HCT116 (cell line): Measurements from ENCODE around the gene PRRG2. TPM values are rescaled to one million over a fixed set of nuclear protein-coding genes. Genes with fewer than 3 reads are reported as not detected.

ENCODE experiments used
- ATAC-seq: fragments of 200-7000 bp; cut with Tn5 transposase; 2 replicates; pipeline ENCODE4 v1.9.1; 2020; ENCODE audit warnings: mild to moderate bottlenecking, moderate library complexity
- BruUV-seq: library from RNA; stranded (reverse); fragments of 400-500 nt; replicated peaks from 2 replicates; lab custom pipeline; 2021; lab: Mats Ljungman, UMichigan
- CTCF ChIA-PET: fragments of 300-600 bp; sonication (Branson Sonifier 250); formaldehyde crosslinking; loops from one replicate; lab custom pipeline; 2021; ENCODE audit warnings: antibody characterized with exemption; lab: Charles Lee
- POLR2A ChIA-PET: fragments of 300-600, 350-600 bp; sonication (Branson Sonifier 250); formaldehyde crosslinking; loops from one replicate; lab custom pipeline; 2021; ENCODE audit warnings: antibody characterized with exemption; lab: Charles Lee
- RAD21 ChIA-PET, 2 experiments: fragments of 300-600 bp; sonication (Branson Sonifier 250); formaldehyde crosslinking; loops; one replicate each; lab custom pipeline; 2023; ENCODE audit warnings: low total read pairs in 2 of 2; ENCODE audit not compliant: uncharacterized antibody in 2 of 2, unreplicated experiment in 2 of 2, low non-redundant PET in 1 of 2; lab: Charles Lee
- DNase-seq: peaks from one replicate; pipeline ENCODE4 v3.0.0-alpha.2; 2010; ENCODE audit warnings: low read depth, low spot score
- H2AFZ ChIP-seq: fragments of 200-600 bp; shearing (Covaris generic), sonication (generic); 2 replicates; pipeline ENCODE4 v1.6.1; 2017; ENCODE audit warnings: low read depth, mixed run types, mixed read lengths, antibody characterized with exemption, low read length; ENCODE audit not compliant: poor library complexity, severe bottlenecking
- H3K27ac ChIP-seq: 2 replicates; pipeline ENCODE4 v1.5.1; 2012; ENCODE audit warnings: low read depth, low read length
- H3K27me3 ChIP-seq: fragments of 200-600 bp; sonication (generic); 2 replicates; pipeline ENCODE4 v1.6.1; 2016; ENCODE audit warnings: mixed run types, low read length, mixed read lengths; ENCODE audit not compliant: insufficient read depth
- H3K36me3 ChIP-seq, 2 experiments: fragments of 200-500 bp in 1 of 2; fragments of 200-600 bp in 1 of 2; sonication (Bioruptor generic) in 1 of 2; sonication (generic) in 1 of 2; 2 replicates each; pipeline versions ENCODE4 v1.5.1 to v1.6.1; 2014 to 2016; ENCODE audit warnings: low read length in 2 of 2, inconsistent platforms in 1 of 2, mixed read lengths in 1 of 2, mixed run types in 1 of 2; ENCODE audit not compliant: insufficient read depth in 2 of 2, control insufficient read depth in 1 of 2
- H3K4me1 ChIP-seq, 2 experiments: fragments of 200-600 bp in 1 of 2; sonication (generic) in 1 of 2; 2 replicates each; pipeline versions ENCODE4 v1.5.1 to v1.6.1; 2012 to 2017; ENCODE audit warnings: low read length in 2 of 2, inconsistent platforms in 1 of 2, mild to moderate bottlenecking in 1 of 2, mixed read lengths in 1 of 2, mixed run types in 1 of 2, moderate library complexity in 1 of 2; ENCODE audit not compliant: insufficient read depth in 2 of 2, control insufficient read depth in 1 of 2
- H3K4me2 ChIP-seq: fragments of 200-600 bp; sonication (generic); 2 replicates; pipeline ENCODE4 v1.6.1; 2017; ENCODE audit warnings: mixed run types, low read length, mixed read lengths
- H3K4me3 ChIP-seq, 2 experiments: fragments of 200-600 bp in 1 of 2; sonication (generic) in 1 of 2; replicated peaks in 1 of 2; 2 replicates each; pipeline ENCODE4 v1.5.1; 2011 to 2016; ENCODE audit warnings: low read length in 2 of 2, control low read depth in 1 of 2, low read depth in 1 of 2, mild to moderate bottlenecking in 1 of 2, mixed read lengths in 1 of 2, mixed run types in 1 of 2
- H3K79me2 ChIP-seq: fragments of 200-600 bp; sonication (generic); 2 replicates; pipeline ENCODE4 v1.6.1; 2017; ENCODE audit warnings: mild to moderate bottlenecking, mixed run types, low read length, moderate library complexity, mixed read lengths; ENCODE audit not compliant: insufficient read depth
- H3K9ac ChIP-seq: fragments of 200-600 bp; sonication (generic); 2 replicates; pipeline ENCODE4 v1.6.1; 2016; ENCODE audit warnings: low read length, mixed read lengths
- H3K9me2 ChIP-seq: fragments of 200-600 bp; sonication (generic), shearing (Covaris generic); 2 replicates; pipeline ENCODE4 v1.6.1; 2017; ENCODE audit warnings: mixed run types, mild to moderate bottlenecking, moderate library complexity; ENCODE audit not compliant: insufficient read depth
- H3K9me3 ChIP-seq, 2 experiments: fragments of 200-500 bp in 1 of 2; fragments of 200-600 bp in 1 of 2; sonication (Bioruptor generic) in 1 of 2; sonication (generic) in 1 of 2; 2 replicates each; pipeline ENCODE4 v1.6.1; 2014 to 2017; ENCODE audit warnings: low read length in 2 of 2, mixed read lengths in 2 of 2, inconsistent platforms in 1 of 2, low read depth in 1 of 2, mild to moderate bottlenecking in 1 of 2, mixed run types in 1 of 2, moderate library complexity in 1 of 2; ENCODE audit not compliant: control insufficient read depth in 1 of 2, insufficient read depth in 1 of 2
- H4K20me1 ChIP-seq: fragments of 200-600 bp; sonication (generic), shearing (Covaris generic); 2 replicates; pipeline ENCODE4 v1.6.1; 2017; ENCODE audit warnings: mixed run types, mild to moderate bottlenecking, moderate library complexity; ENCODE audit not compliant: insufficient read depth
- ATF3 ChIP-seq: IDR thresholded peaks from 2 replicates; pipeline ENCODE4 v1.6.1; 2012
- CBX3 ChIP-seq: IDR thresholded peaks from 2 replicates; pipeline ENCODE4 v1.6.1; 2012; ENCODE audit warnings: low read depth
- CEBPB ChIP-seq: IDR thresholded peaks from 2 replicates; pipeline ENCODE4 v1.6.1; 2012; ENCODE audit warnings: low read depth
- CTCF ChIP-seq, 3 experiments: fragments of 200-600 bp in 1 of 3; sonication (generic) in 1 of 3; IDR thresholded peaks in 2 of 3; conservative IDR thresholded peaks in 1 of 3; 2 replicates each; pipeline ENCODE4 v1.5.1; 2012 to 2017; ENCODE audit warnings: low read depth in 2 of 3, low read length in 2 of 3, antibody characterized with exemption in 1 of 3, borderline replicate concordance in 1 of 3, control low read depth in 1 of 3, mild to moderate bottlenecking in 1 of 3, mixed read lengths in 1 of 3, mixed run types in 1 of 3, moderate library complexity in 1 of 3; ENCODE audit not compliant: insufficient read depth in 1 of 3
- EGR1 ChIP-seq: IDR thresholded peaks from 2 replicates; pipeline ENCODE4 v1.6.1; 2012; ENCODE audit warnings: low read depth
- ELF1 ChIP-seq: IDR thresholded peaks from 2 replicates; pipeline ENCODE4 v1.6.1; 2012; ENCODE audit warnings: low read depth, borderline replicate concordance
- EZH2 ChIP-seq: fragments of 200-600 bp; sonication (generic); IDR thresholded peaks from 2 replicates; pipeline ENCODE4 v1.6.1; 2017; ENCODE audit warnings: antibody characterized with exemption, mixed run types
- EZH2phosphoT487 ChIP-seq: fragments of 200-600 bp; IDR thresholded peaks from 2 replicates; pipeline ENCODE4 v1.6.1; 2018; ENCODE audit warnings: antibody characterized with exemption, borderline replicate concordance
- JUND ChIP-seq: IDR thresholded peaks from 2 replicates; pipeline ENCODE4 v1.6.1; 2012
- MAX ChIP-seq: IDR thresholded peaks from 2 replicates; pipeline ENCODE4 v1.6.1; 2012
- POLR2A ChIP-seq: IDR thresholded peaks from 2 replicates; pipeline ENCODE4 v1.7.0; 2011; ENCODE audit warnings: borderline replicate concordance; ENCODE audit not compliant: insufficient read depth, insufficient read length; ENCODE audit errors: extremely low read depth
- REST ChIP-seq: IDR thresholded peaks from 2 replicates; pipeline ENCODE4 v1.6.1; 2012; ENCODE audit warnings: low read depth
- SP1 ChIP-seq: IDR thresholded peaks from 2 replicates; pipeline ENCODE4 v1.6.1; 2012; ENCODE audit warnings: low read depth
- SRF ChIP-seq: IDR thresholded peaks from 2 replicates; pipeline ENCODE4 v1.6.1; 2012; ENCODE audit warnings: low read depth
- TCF7L2 ChIP-seq: IDR thresholded peaks from 2 replicates; pipeline ENCODE4 v1.7.0; 2011; ENCODE audit warnings: borderline replicate concordance, inconsistent platforms; ENCODE audit not compliant: insufficient read depth, insufficient read length; ENCODE audit errors: extremely low read depth
- YY1 ChIP-seq: IDR thresholded peaks from 2 replicates; pipeline ENCODE4 v1.6.1; 2011; ENCODE audit warnings: low read length, low read depth, moderate library complexity, mild to moderate bottlenecking; ENCODE audit not compliant: insufficient replicate concordance; ENCODE audit errors: extremely low read depth
- ZNF274 ChIP-seq: fragments of 200-500 bp; sonication (Bioruptor generic); IDR thresholded peaks from 2 replicates; pipeline ENCODE4 v1.6.1; 2014; ENCODE audit warnings: mild to moderate bottlenecking, low read depth, low read length, inconsistent platforms
- intact Hi-C: fragments of 100-400 bp; cut with micrococcal nuclease; formaldehyde crosslinking; loops from 2 replicates; pipeline ENCODE4 v1.10.0; 2022
- total RNA-seq: library from RNA; stranded (reverse); gene quantifications from one replicate; pipeline ENCODE4 v1.2.1, GENCODE V29; 2021; ENCODE audit not compliant: unreplicated experiment

Gene PRRG2
- total RNA-seq, 1 experiment from 2014 or later: 6.2 TPM

GRCh38 chr19:49554701-49555181 is 26.4 kb upstream of the PRRG2 start:
- no peaks in the 10 kb centered on the region for H3K79me2 ChIP-seq
- ATAC-seq (no peak), DNase-seq (no peak)
- H3K4me2 ChIP-seq: no peak overlapping the region
- peaks cover 0 to 6% of the 10 kb centered on the region in 2 experiments; a peak in 2 of 4 replicates for H3K4me1 ChIP-seq
- H4K20me1 ChIP-seq: no peaks in the 10 kb centered on the region
- no peak overlapping the region for H3K9ac ChIP-seq
- no peaks in the 10 kb centered on the region for H3K9me2 ChIP-seq
- H3K9me3 ChIP-seq: no peaks in the 10 kb centered on the region
- BruUV-seq: no TSS peak
- no peak for TF ChIP-seq ELF1
- no peak for TF ChIP-seq MAX
- no peak for TF ChIP-seq TCF7L2
- TF ChIP-seq JUND: no peak
- no peak for TF ChIP-seq SRF
- TF ChIP-seq CBX3: no peak
- TF ChIP-seq CEBPB: no peak
- TF ChIP-seq SP1: no peak
- TF ChIP-seq POLR2A: no peak
- TF ChIP-seq EZH2phosphoT487: no peak
- no peak for TF ChIP-seq EZH2
- TF ChIP-seq CTCF (IDR thresholded peaks at IDR 0.05 in 2 of 3, conservative IDR thresholded peaks at IDR 0.05 in 1 of 3; ENCODE audit: borderline replicate concordance in 1 of 3, insufficient read depth in 1 of 3, low read depth in 2 of 3, low read length in 2 of 3): no peak
- no peak for TF ChIP-seq REST
- TF ChIP-seq YY1: no peak
- no peak for TF ChIP-seq ATF3
- no peak for TF ChIP-seq EGR1
- no peak for TF ChIP-seq ZNF274
- intact Hi-C loops: no loop called here
- no peak overlapping the region for H3K4me3 ChIP-seq
- H3K27me3 ChIP-seq: no peaks in the 10 kb centered on the region
- ChIA-PET CTCF (no interaction called here), POLR2A (no interaction called here), RAD21 (no interaction called here)
- peaks cover 33 to 39% of the 10 kb centered on the region in 2 experiments for H3K36me3 ChIP-seq
- no peak overlapping the region for H3K27ac ChIP-seq
- H2AFZ ChIP-seq: no peak overlapping the region
